Activated CD4-positive, CD25-positive, alpha-beta regulatory T cell treated with anti-CD3 and anti-CD28 coated beads, Interleukin-2, amount 50 U/mL, for 24 hours (primary cell): ENCODE data around the gene SYTL4.
"Not testable (repeated sequence)": the region's sequence is repeated elsewhere in the genome, so short reads cannot be mapped to it uniquely, and the experiment has no call there.

Experiments used
- ATAC-seq, 2 donors: fragments of 150-1000 bp; cut with Tn5 transposase; one replicate each; pipeline ENCODE4 v1.10.0; 2021; ENCODE audit warnings: mild to moderate bottlenecking in 1 of 2, moderate library complexity in 1 of 2

Gene SYTL4

GRCh38 chrX:100731441-100732281 is at the start of gene SYTL4:
Gene SYTL4 (minus strand): TSS chrX:100732121. CDS start chrX:100702037, 30,084 bp downstream.
- ATAC-seq: no peak

DNA sequence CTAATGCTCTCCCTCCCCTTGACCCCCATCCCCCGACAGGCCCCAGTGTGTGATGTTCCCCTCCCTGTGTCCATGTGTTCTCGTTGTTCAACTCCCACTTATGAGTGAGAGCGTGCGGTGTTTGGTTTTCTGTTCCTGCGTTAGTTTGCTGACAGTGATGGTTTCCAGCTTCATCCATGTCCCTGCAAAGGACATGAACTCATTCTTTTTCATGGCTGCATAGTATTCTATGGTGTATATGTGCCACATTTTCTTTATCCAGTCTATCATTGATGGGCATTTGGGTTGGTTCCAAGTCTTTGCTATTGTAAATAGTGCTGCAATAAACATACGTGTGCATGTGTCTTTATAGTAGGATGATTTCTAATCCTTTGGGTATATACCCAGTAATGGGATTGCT is 37.5 kb upstream of the SYTL4 start:
- not testable (repeated sequence) for ATAC-seq

- ATAC-seq: peak; percentile 33 to 35
These were observed 36.9 kb upstream of the SYTL4 start for GRCh38 chrX:100768679-100769338.

- no peak for ATAC-seq
These were observed 19.0 kb upstream of the SYTL4 start for GRCh38 chrX:100750883-100751282.

DNA sequence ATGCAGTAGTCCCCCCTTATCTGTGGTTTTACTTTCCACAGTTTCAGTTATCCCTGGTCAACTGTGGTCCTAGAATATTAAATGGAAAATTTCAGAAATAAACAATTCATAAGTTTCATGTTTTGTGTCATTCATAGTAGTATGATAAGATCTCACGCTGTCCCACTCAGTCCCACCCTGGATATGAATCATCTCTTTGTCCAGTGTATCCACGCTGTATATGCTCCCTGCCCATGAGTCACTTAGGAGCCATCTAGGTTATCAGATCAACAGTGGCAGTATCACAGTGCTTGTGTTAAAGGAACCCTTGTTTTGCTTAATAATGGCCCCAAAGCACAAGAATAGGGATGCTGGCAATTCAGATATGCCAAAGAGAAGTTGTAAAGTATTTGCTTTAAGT is 16.2 kb upstream of the SYTL4 start:
- ATAC-seq: no peak

- no peak for ATAC-seq
These were observed 15.8 kb upstream of the SYTL4 start for GRCh38 chrX:100747703-100748102.

- ATAC-seq: no peak
These were observed 15.2 kb upstream of the SYTL4 start for GRCh38 chrX:100747090-100747489.

DNA sequence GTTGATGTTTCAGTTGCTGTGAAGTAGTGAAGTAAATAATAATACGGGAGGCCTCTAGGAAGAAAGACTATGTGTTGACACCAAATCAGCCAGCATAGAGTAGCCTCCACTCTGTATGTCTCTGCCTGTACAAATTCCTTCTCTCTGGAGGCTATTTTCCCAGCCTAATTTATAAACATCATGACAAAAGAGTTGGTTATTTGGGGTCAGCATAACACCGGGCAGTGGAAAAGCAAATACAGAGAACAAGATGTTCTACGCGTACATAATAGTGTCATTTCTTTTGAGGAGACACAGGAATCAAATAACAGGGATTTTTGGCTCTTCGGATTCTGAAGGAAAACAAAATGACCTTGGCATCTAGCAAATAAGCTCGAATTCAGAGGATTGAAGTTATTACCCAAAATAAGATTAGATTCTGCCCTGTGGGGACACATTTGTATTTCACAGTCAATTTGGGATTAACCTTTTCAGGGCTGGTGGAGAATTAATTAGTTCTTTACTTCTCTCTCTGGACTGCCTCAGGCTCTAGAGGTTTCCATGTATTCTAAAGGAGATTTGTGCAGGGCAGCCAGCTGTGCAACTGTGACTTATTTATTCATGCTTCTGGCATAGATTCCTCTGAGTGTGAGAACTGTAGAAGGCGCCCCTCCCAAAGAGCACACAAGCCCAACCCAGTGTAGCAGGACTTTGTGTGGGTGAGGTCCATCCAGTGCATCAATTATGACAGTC is 14.1 kb upstream of the SYTL4 start:
- no peak for ATAC-seq

DNA sequence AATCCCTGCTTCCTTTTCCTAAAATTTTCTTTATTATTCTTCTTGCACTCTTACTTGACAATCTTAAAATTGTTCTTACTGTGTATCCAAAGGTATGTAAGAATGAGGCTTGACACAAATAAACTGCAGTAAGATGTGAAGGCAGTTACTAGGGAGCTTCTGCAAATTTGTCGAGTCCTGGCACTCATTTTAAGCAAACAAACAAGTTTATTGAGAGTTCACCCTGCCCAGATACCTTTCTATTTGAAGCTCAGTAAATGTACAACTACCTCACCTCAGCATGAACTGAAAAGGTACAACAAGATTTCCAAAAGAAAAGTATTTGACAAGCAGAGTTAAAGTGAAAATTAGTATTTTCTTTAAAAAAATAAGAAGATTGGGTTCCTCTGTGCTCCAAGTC is 13.3 kb upstream of the SYTL4 start:
- ATAC-seq: no peak

DNA sequence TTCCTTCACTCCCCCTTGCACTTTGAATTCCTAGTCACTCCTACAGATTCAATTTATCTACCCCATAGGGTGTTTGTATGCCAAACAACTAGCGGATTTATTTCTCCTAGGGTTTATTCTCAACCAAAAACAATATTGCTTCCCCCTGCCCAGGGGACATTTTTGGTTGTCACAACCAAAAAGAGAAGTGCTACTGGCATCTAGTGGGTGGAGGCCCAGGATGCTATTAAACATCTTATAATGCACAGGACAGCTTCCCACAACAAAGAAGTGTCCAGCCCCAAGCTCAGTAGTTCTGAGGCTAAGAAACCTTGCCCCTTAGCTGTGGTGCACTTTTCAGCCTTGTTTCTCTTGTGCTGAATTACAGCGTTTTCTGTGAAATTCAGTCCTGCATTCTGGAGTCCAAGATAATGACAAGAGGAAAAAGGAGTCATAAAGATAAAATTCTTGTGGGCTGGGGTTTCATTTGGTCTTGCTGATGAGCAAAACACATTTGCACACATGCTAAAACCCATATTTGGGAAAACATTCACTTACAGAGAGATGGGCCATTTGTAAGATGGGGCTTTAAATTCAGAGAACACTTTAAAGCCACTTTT is 11.2 kb upstream of the SYTL4 start:
- no peak for ATAC-seq

GRCh38 chrX:100724006-100724405 is 7.9 kb downstream of the SYTL4 start:
- ATAC-seq: not testable (repeated sequence)

GRCh38 chrX:100721328-100721727 is 10.6 kb downstream of the SYTL4 start:
- ATAC-seq: no peak

- ATAC-seq: no peak
These were observed 11.6 kb downstream of the SYTL4 start for GRCh38 chrX:100720301-100720700.

GRCh38 chrX:100719139-100719538 is 12.8 kb downstream of the SYTL4 start:
- no peak for ATAC-seq

DNA sequence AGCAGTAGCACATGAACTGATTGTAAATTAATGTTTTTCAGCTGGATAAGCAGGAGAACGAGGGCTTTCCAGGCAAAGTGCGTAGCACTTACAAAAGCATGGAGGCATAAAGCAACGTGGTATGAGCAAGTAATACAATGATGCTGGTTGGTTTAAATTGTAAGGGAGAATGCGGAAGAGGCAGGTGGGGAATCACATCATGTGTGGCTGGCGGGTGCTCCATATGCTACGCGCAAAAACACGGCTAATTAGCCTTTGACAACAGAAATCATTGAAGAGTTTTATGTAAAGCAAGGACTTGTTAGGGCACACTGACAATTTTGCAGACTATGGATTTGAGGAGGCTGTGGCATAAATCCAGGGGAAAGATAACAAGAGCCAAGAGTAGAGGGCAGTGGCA is 14.6 kb downstream of the SYTL4 start:
- no peak for ATAC-seq

DNA sequence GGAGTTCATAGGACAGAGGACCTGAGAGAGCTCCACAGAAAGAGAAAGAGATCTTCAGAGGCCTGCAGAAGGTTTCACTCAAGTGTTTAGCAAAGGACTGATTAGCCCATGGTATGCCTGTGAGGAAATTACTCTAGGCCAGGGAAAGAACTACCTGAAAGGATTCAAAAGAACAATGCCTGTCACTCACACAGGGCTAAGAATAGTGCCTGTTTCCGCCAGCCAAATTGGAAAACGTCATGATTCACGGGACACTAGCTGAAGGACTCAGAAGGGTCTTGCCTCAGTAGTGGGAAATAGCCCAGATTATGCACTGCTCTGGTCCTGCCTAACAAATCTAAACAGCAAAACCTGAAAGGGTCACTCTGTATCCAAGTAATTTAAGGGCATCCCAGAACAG is 21.1 kb downstream of the SYTL4 start:
- ATAC-seq: no peak

GRCh38 chrX:100704581-100705203 is 27.2 kb downstream of the SYTL4 start:
- no peak for ATAC-seq

DNA sequence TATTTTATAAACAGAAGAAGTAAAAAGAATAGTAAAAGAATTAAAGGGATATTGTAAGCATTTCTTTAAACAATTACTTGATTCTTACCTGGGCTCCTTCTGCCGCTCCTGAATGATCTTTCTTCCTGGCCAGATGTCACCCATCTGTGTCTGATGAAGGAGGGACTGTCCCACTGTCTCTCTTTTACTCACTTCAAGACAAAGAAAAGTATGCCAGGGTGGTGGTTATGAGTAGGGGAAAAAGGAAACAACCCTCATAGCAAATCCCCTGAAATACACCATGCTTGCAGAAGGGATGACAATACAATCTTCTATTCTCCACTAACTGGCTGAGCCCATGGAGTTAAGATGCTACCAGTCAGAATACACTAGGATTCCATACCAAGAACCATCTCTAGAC is 31.1 kb downstream of the SYTL4 start:
- ATAC-seq: no peak

- no peak for ATAC-seq
These were observed 33.4 kb downstream of the SYTL4 start for GRCh38 chrX:100698551-100698950.

- no peak for ATAC-seq
These were observed 35.1 kb downstream of the SYTL4 start for GRCh38 chrX:100696699-100697351.

DNA sequence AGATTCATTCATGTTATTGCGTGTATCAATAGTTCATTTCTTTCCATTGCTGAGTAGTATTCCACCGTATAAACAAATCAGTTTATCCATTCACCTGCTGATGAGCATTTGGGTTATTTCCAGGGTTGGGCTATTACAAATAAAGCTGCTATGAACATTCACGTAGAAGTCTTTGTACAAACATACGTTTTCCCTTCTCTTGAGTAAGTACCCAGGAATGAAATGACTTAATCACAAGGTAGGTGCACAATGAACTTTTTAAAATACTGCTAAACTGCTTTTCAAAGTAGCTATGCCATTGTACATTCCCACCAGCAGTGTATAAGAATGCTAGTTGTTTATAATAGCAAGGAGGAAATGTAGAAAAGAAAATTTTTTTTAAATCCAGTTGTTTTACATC is 35.9 kb downstream of the SYTL4 start:
- no peak for ATAC-seq

DNA sequence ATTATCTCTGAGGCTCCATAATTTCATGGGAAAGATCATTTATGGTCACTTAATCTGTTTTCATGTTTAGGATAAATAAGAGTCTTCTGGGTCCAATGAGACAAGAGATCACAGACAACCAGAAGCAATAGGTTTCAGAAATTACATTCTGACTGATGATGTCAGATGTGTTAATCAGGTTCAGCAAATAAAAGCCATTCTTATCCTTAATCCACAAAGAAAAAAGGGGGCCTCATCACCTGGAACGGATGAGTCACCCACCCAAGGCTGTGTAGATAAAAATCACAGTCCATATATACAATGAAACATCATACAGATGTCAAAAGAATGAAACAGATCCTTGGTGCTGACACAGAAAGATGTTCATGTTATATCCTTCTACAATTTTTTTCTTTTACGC is 36.6 kb downstream of the SYTL4 start:
- no peak for ATAC-seq
